IMR-90 (cell line): ENCODE results near the gene LARP4B. TPM values are rescaled to one million over a fixed set of nuclear protein-coding genes. Genes with fewer than 3 reads are reported as not detected.

Source experiments
- ATAC-seq: fragments of 200-7000 bp; cut with Tn5 transposase; 2 replicates; pipeline ENCODE4 v1.9.1; 2020; ENCODE audit warnings: low read depth, mild to moderate bottlenecking, moderate library complexity
- BruUV-seq: library from RNA; stranded (reverse); fragments of 400-500 nt; replicated peaks from 2 replicates; lab custom pipeline; 2021; lab: Mats Ljungman, UMichigan
- CTCF ChIA-PET: fragments of 300-600 bp; formaldehyde crosslinking; extraction: SDS; loops from one replicate; lab custom pipeline; 2021; ENCODE audit warnings: antibody characterized with exemption; lab: Yijun Ruan, JAX
- POLR2A ChIA-PET: fragments of 300-600 bp; sonication (Branson Sonifier 250); formaldehyde crosslinking; loops from one replicate; lab custom pipeline; 2022; ENCODE audit warnings: antibody characterized with exemption; ENCODE audit not compliant: unreplicated experiment; lab: Charles Lee
- DNase-seq: peaks from one replicate; pipeline ENCODE4 v3.0.0; 2013
- H2AFZ ChIP-seq: replicated peaks from 2 replicates; pipeline ENCODE3; 2013; ENCODE audit warnings: low read length, mild to moderate bottlenecking; ENCODE audit not compliant: poor library complexity
- H2AK5ac ChIP-seq: 2 replicates; pipeline ENCODE4 v1.6.1; 2013; ENCODE audit warnings: low read depth, low read length, inconsistent platforms
- H2AK9ac ChIP-seq: replicated peaks from 2 replicates; pipeline ENCODE3; 2013; ENCODE audit warnings: mild to moderate bottlenecking, low read depth, low read length, moderate library complexity; ENCODE audit not compliant: poor library complexity
- H2BK120ac ChIP-seq: 2 replicates; pipeline ENCODE4 v1.6.1; 2013; ENCODE audit warnings: low read depth, low read length, inconsistent platforms
- H2BK15ac ChIP-seq: 3 replicates; pipeline ENCODE4 v1.6.1; 2013; ENCODE audit warnings: low read depth, low read length, inconsistent platforms
- H2BK20ac ChIP-seq: 2 replicates; pipeline ENCODE4 v1.6.1; 2013; ENCODE audit warnings: low read depth, mild to moderate bottlenecking, inconsistent platforms, low read length, moderate library complexity
- H2BK5ac ChIP-seq: 2 replicates; pipeline ENCODE4 v1.6.1; 2013; ENCODE audit warnings: mild to moderate bottlenecking, low read depth, low read length, inconsistent platforms; ENCODE audit not compliant: poor library complexity, severe bottlenecking
- H3K14ac ChIP-seq: replicated peaks from 2 replicates; pipeline ENCODE4 v1.6.1; 2013; ENCODE audit warnings: low read depth, low read length, inconsistent platforms
- H3K18ac ChIP-seq: 2 replicates; pipeline ENCODE4 v1.6.1; 2013; ENCODE audit warnings: low read depth, low read length, control low read depth
- H3K23ac ChIP-seq: 2 replicates; pipeline ENCODE4 v1.6.1; 2013; ENCODE audit warnings: low read depth, low read length, inconsistent platforms
- H3K27ac ChIP-seq: 2 replicates; pipeline ENCODE4 v1.5.1; 2013; ENCODE audit warnings: mild to moderate bottlenecking, control low read depth, low read length; ENCODE audit not compliant: insufficient read depth
- H3K27me3 ChIP-seq: 2 replicates; pipeline ENCODE4 v1.6.1; 2013; ENCODE audit warnings: low read length; ENCODE audit not compliant: control insufficient read depth, insufficient read depth
- H3K36me3 ChIP-seq: 2 replicates; pipeline ENCODE4 v1.6.1; 2013; ENCODE audit warnings: low read length, mixed read lengths; ENCODE audit not compliant: control insufficient read depth, insufficient read depth
- H3K4ac ChIP-seq: 2 replicates; pipeline ENCODE4 v1.6.1; 2013; ENCODE audit warnings: low read depth, low read length, inconsistent platforms
- H3K4me1 ChIP-seq: 2 replicates; pipeline ENCODE4 v1.6.1; 2013; ENCODE audit warnings: low read length, mixed read lengths; ENCODE audit not compliant: control insufficient read depth, insufficient read depth
- H3K4me2 ChIP-seq: 2 replicates; pipeline ENCODE4 v1.6.1; 2013; ENCODE audit warnings: low read depth, mild to moderate bottlenecking, control low read depth, low read length, moderate library complexity
- H3K4me3 ChIP-seq: 2 replicates; pipeline ENCODE4 v1.5.1; 2013; ENCODE audit warnings: low read depth, mild to moderate bottlenecking, control low read depth, low read length, moderate library complexity; ENCODE audit not compliant: insufficient read depth
- H3K56ac ChIP-seq: 2 replicates; pipeline ENCODE4 v1.6.1; 2013; ENCODE audit warnings: low read length, inconsistent platforms; ENCODE audit not compliant: insufficient read depth; ENCODE audit errors: extremely low read depth
- H3K79me1 ChIP-seq, 2 experiments: 2 replicates each; pipeline ENCODE4 v1.6.1; 2013; ENCODE audit warnings: low read length in 2 of 2, inconsistent platforms in 1 of 2, low read depth in 1 of 2
- H3K9ac ChIP-seq: 2 replicates; pipeline ENCODE4 v1.6.1; 2013; ENCODE audit warnings: low read depth, low read length, control low read depth
- H3K9me1 ChIP-seq: 2 replicates; pipeline ENCODE4 v1.6.1; 2013; ENCODE audit warnings: low read length, inconsistent platforms; ENCODE audit not compliant: insufficient read depth
- H3K9me3 ChIP-seq: 2 replicates; pipeline ENCODE4 v1.6.1; 2013; ENCODE audit warnings: low read length; ENCODE audit not compliant: control insufficient read depth, insufficient read depth
- H4K20me1 ChIP-seq: 2 replicates; pipeline ENCODE4 v1.6.1; 2013; ENCODE audit warnings: low read length, inconsistent platforms; ENCODE audit not compliant: insufficient read depth
- H4K5ac ChIP-seq: 2 replicates; pipeline ENCODE4 v1.6.1; 2013; ENCODE audit warnings: mild to moderate bottlenecking, low read depth, low read length, control low read depth
- H4K8ac ChIP-seq, 2 experiments: 2 replicates each; pipeline ENCODE4 v1.6.1; 2013; ENCODE audit warnings: low read depth in 2 of 2, low read length in 2 of 2, control low read depth in 1 of 2, inconsistent platforms in 1 of 2
- H4K91ac ChIP-seq: 2 replicates; pipeline ENCODE4 v1.6.1; 2013; ENCODE audit warnings: low read depth, low read length, inconsistent platforms; ENCODE audit not compliant: insufficient read depth
- CEBPB ChIP-seq: IDR thresholded peaks from 2 replicates; pipeline ENCODE4 v1.6.1; 2012; ENCODE audit warnings: low read depth, low read length, improper control_type of control experiment
- CTCF ChIP-seq: conservative IDR thresholded peaks from 2 replicates; pipeline ENCODE4 v1.5.1; 2012; ENCODE audit warnings: mild to moderate bottlenecking, low read depth, low read length, improper control_type of control experiment
- ELK1 ChIP-seq: fragments of 150-350 bp; IDR thresholded peaks from 2 replicates; pipeline ENCODE4 v1.6.1; 2016; ENCODE audit warnings: low read depth, mild to moderate bottlenecking, low read length, moderate library complexity, borderline replicate concordance
- SMC3 ChIP-seq: fragments of 150-350 bp; IDR thresholded peaks from 2 replicates; pipeline ENCODE4 v1.6.1; 2016; ENCODE audit warnings: low read depth, mild to moderate bottlenecking, antibody characterized with exemption, low read length, moderate library complexity
- USF2 ChIP-seq: fragments of 150-350 bp; IDR thresholded peaks from 2 replicates; pipeline ENCODE4 v1.6.1; 2017; ENCODE audit warnings: mild to moderate bottlenecking, antibody characterized with exemption, low read length, low read depth
- WGBS, 2 experiments: methylation state at CpG; one replicate each; pipeline versions ENCODE4 v1.1.5 to v1.1.7; 2013; ENCODE audit warnings: missing lambda C conversion rate in 2 of 2; ENCODE audit not compliant: insufficient read length in 1 of 2; ENCODE audit errors: extremely low coverage in 2 of 2; 5-methylcytosine and 5-hydroxymethylcytosine counted together
- dilution Hi-C: fragments of 300-500 bp; cut with HindIII; formaldehyde crosslinking; loops from one replicate; pipeline ENCODE4 v1.14.3; 2018; ENCODE audit warnings: low sequenced_read_pairs; ENCODE audit not compliant: unreplicated experiment
- in situ Hi-C: fragments of 300-500 bp; cut with MboI; formaldehyde crosslinking; loops from 3 replicates; pipeline ENCODE4 v1.14.3; 2019; ENCODE audit warnings: low sequenced_read_pairs, inconsistent platforms, mixed read lengths
- intact Hi-C: fragments of 100-400 bp; cut with micrococcal nuclease; formaldehyde crosslinking; loops from 2 replicates; pipeline ENCODE4 v1.10.0; 2022
- polyA plus RNA-seq, 3 experiments: library from polyadenylated mRNA; depleted of rRNA; stranded (reverse); fragments of >200 nt; gene quantifications; 2 replicates each; pipeline ENCODE4 v1.2.3, GENCODE V29; 2012; ENCODE audit warnings: low replicate concordance in 1 of 3
- total RNA-seq: library from RNA; depleted of rRNA; stranded (reverse); fragments of >200 nt; gene quantifications from 2 replicates; pipeline ENCODE4 v1.2.3, GENCODE V29; 2012

The LARP4B gene
- total and polyA plus RNA-seq, 2 of the 4 experiments (the other 2 are of a cell fraction): 24.3 to 25.5 TPM

DNA sequence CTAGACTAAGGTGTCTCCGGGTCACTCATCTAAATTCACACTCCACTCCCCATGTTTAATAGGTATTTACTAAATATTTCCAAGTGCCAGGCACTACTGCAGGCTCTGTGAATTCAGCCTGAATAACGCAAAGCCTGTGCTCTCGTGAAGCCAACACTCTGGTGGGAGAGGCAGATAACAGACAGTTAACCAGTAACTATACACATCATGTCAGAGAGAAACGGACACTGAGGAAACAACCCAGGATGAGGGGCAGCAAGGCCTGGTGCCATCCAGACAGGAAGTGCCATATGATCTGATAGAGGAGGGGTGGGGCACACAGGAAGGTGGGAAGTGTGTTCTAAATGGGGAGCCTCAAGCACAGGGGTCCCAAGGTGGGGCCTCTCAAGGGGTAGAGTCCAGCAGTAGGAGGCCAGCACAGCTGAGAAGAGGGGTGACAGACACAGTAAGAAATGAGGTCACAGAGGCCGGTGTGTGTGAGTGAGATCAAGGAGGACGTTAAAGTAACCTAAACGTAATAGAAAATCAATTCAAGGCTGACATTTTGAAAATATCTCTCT lies 85.3 kb downstream of the LARP4B start:
- Histone ChIP-seq H4K91ac (no peak overlapping the region), H4K5ac (no peak overlapping the region; the same call in 1 of the 2 replicates), H2AFZ (no peak overlapping the region), H3K56ac (no peak overlapping the region), H3K36me3 (peaks cover 36% of the 10 kb centered on the region), H2BK20ac (no peak overlapping the region), H4K20me1 (peaks cover 58% of the 10 kb centered on the region), H2BK15ac (no peak overlapping the region), H3K27ac (no peak overlapping the region), H3K18ac (no peak overlapping the region), H3K14ac (0 out of 2 replicates have a peak overlapping the region, but pooled peaks have one; percentile 19), H3K9me3 (no peaks in the 10 kb centered on the region), H3K9ac (no peak overlapping the region), H3K27me3 (no peaks in the 10 kb centered on the region), H3K79me1 (peaks cover 42 to 68% of the 10 kb centered on the region in 2 experiments), H2AK9ac (peak overlapping the region; percentile 7), H2BK5ac (no peak overlapping the region), H3K4me2 (peak overlapping the region; percentile 22), H2AK5ac (no peak overlapping the region), H3K4me3 (no peak overlapping the region), H4K8ac (no peak overlapping the region), H3K4ac (no peak overlapping the region), H2BK120ac (no peak overlapping the region), H3K9me1 (peaks cover 21% of the 10 kb centered on the region), H3K4me1 (peaks cover 7% of the 10 kb centered on the region), H3K23ac (no peak overlapping the region)
- WGBS, 2 experiments: 80% methylated on average over 1 of the region's 7 CpGs; no CpG with 5 or more reads in 1 of the 2 experiments
- ATAC-seq: no peak
- no TSS peak for BruUV-seq
- in situ Hi-C loops: no loop called here
- DNase-seq: no peak
- ChIA-PET CTCF (no interaction called here), POLR2A (interaction anchor here (0.6 kb wide), 1 partner anchor 210 kb away, joined by 3 read pairs; the partner anchor contains the start of gene WDR37)
- dilution Hi-C loops: no loop called here
- intact Hi-C loops: no loop called here
- TF ChIP-seq CEBPB (no peak), CTCF (no peak), SMC3 (no peak), ELK1 (no peak), USF2 (no peak)
